HEK293 (cell line): Measurements from ENCODE around the gene MTHFSD.

Experiments used
- CTCF ChIA-PET: fragments of 350-600 bp; formaldehyde crosslinking; extraction: SDS; loops from one replicate; lab custom pipeline; 2021; ENCODE audit warnings: antibody characterized with exemption; lab: Yijun Ruan, JAX
- POLR2A ChIA-PET: fragments of 300-600 bp; formaldehyde crosslinking; extraction: SDS; loops from one replicate; lab custom pipeline; 2020; ENCODE audit warnings: antibody characterized with exemption, inconsistent platforms; lab: Yijun Ruan, JAX
- H3K27ac ChIP-seq: fragments of 200-500 bp; sonication (Bioruptor generic); 2 replicates; pipeline ENCODE4 v1.5.1; 2014; ENCODE audit warnings: low read depth, low read length, control low read depth, inconsistent platforms; ENCODE audit errors: extremely low read depth
- H3K36me3 ChIP-seq, 2 experiments: fragments of 200-500 bp in 1 of 2; sonication (Bioruptor generic) in 1 of 2; 1 replicate in 1 of 2; 2 replicates in 1 of 2; pipeline ENCODE4 v1.5.1; 2014 to 2017; ENCODE audit warnings: inconsistent platforms in 2 of 2, low read length in 2 of 2; ENCODE audit not compliant: control insufficient read depth in 2 of 2, insufficient read depth in 1 of 2
- H3K4me1 ChIP-seq: fragments of 200-500 bp; sonication (Bioruptor generic); 2 replicates; pipeline ENCODE4 v1.5.1; 2014; ENCODE audit warnings: mild to moderate bottlenecking, low read length, inconsistent platforms; ENCODE audit not compliant: control insufficient read depth, insufficient read depth
- H3K4me3 ChIP-seq: 2 replicates; pipeline ENCODE4 v1.5.1; 2011; ENCODE audit warnings: low read depth, mild to moderate bottlenecking, control low read depth, low read length, moderate library complexity
- H3K9me3 ChIP-seq: fragments of 200-500 bp; sonication (Bioruptor generic); 2 replicates; pipeline ENCODE4 v1.5.1; 2014; ENCODE audit warnings: low read depth, low read length, inconsistent platforms; ENCODE audit not compliant: control insufficient read depth, insufficient read depth
- KLF16 ChIP-seq: fragments of 450-650 bp; formaldehyde crosslinking; IDR thresholded peaks from 2 replicates; pipeline ENCODE4 v1.5.1; 2017; ENCODE audit warnings: missing biosample characterization, missing genetic modification characterization
- SETDB1 ChIP-seq: IDR thresholded peaks from one replicate; pipeline ENCODE4 v1.6.1; 2017; ENCODE audit warnings: mild to moderate bottlenecking, low read length, moderate library complexity, mixed read lengths; ENCODE audit not compliant: insufficient read length
- ZBTB20 ChIP-seq: fragments of 450-650 bp; formaldehyde crosslinking; IDR thresholded peaks from 2 replicates; pipeline ENCODE4 v1.5.1; 2016; ENCODE audit warnings: missing biosample characterization, missing genetic modification characterization
- ZBTB7A ChIP-seq: fragments of 450-650 bp; formaldehyde crosslinking; IDR thresholded peaks from 2 replicates; pipeline ENCODE4 v1.5.1; 2016; ENCODE audit warnings: low read depth, missing biosample characterization, missing genetic modification characterization
- ZNF10 ChIP-seq: fragments of 450-650 bp; formaldehyde crosslinking; IDR thresholded peaks from 2 replicates; pipeline ENCODE4 v1.5.1; 2017; ENCODE audit warnings: missing biosample characterization, missing genetic modification characterization
- ZNF114 ChIP-seq: fragments of 450-650 bp; formaldehyde crosslinking; IDR thresholded peaks from 2 replicates; pipeline ENCODE4 v1.5.0; 2017; ENCODE audit warnings: missing biosample characterization, missing genetic modification characterization
- ZNF138 ChIP-seq: fragments of 450-650 bp; formaldehyde crosslinking; IDR thresholded peaks from 2 replicates; pipeline ENCODE4 v1.5.1; 2016; ENCODE audit warnings: missing biosample characterization, missing genetic modification characterization, borderline replicate concordance
- ZNF157 ChIP-seq: fragments of 450-650 bp; formaldehyde crosslinking; IDR thresholded peaks from 2 replicates; pipeline ENCODE4 v1.5.1; 2016; ENCODE audit warnings: missing biosample characterization, missing genetic modification characterization
- ZNF175 ChIP-seq: fragments of 450-650 bp; formaldehyde crosslinking; IDR thresholded peaks from 2 replicates; pipeline ENCODE4 v1.5.1; 2016; ENCODE audit warnings: missing biosample characterization, missing genetic modification characterization
- ZNF202 ChIP-seq: fragments of 450-650 bp; formaldehyde crosslinking; IDR thresholded peaks from 2 replicates; pipeline ENCODE4 v1.5.1; 2016; ENCODE audit warnings: missing biosample characterization, missing genetic modification characterization, borderline replicate concordance
- ZNF23 ChIP-seq: fragments of 450-650 bp; formaldehyde crosslinking; IDR thresholded peaks from 2 replicates; pipeline ENCODE4 v1.5.1; 2016; ENCODE audit warnings: missing biosample characterization, missing genetic modification characterization, borderline replicate concordance
- ZNF248 ChIP-seq: fragments of 450-650 bp; formaldehyde crosslinking; IDR thresholded peaks from 2 replicates; pipeline ENCODE4 v1.5.1; 2017; ENCODE audit warnings: missing biosample characterization, missing genetic modification characterization
- ZNF292 ChIP-seq: fragments of 450-650 bp; formaldehyde crosslinking; IDR thresholded peaks from 2 replicates; pipeline ENCODE4 v1.5.1; 2016; ENCODE audit warnings: low read depth, missing biosample characterization, missing genetic modification characterization, borderline replicate concordance
- ZNF391 ChIP-seq: fragments of 450-650 bp; formaldehyde crosslinking; IDR thresholded peaks from 2 replicates; pipeline ENCODE4 v1.5.1; 2016; ENCODE audit warnings: low read depth, missing biosample characterization, missing genetic modification characterization, borderline replicate concordance
- ZNF426 ChIP-seq: fragments of 450-650 bp; formaldehyde crosslinking; IDR thresholded peaks from 2 replicates; pipeline ENCODE4 v1.5.1; 2017; ENCODE audit warnings: missing biosample characterization, missing genetic modification characterization, mild to moderate bottlenecking, inconsistent platforms, moderate library complexity
- ZNF596 ChIP-seq: fragments of 450-650 bp; IDR thresholded peaks from 2 replicates; pipeline ENCODE4 v1.5.0; 2018; ENCODE audit warnings: missing biosample characterization, mild to moderate bottlenecking, missing genetic modification characterization, moderate library complexity
- ZNF670 ChIP-seq: fragments of 450-650 bp; formaldehyde crosslinking; IDR thresholded peaks from 2 replicates; pipeline ENCODE4 v1.5.1; 2016; ENCODE audit warnings: missing biosample characterization, missing genetic modification characterization, low read depth
- ZNF701 ChIP-seq: fragments of 450-650 bp; formaldehyde crosslinking; IDR thresholded peaks from 2 replicates; pipeline ENCODE4 v1.5.1; 2016; ENCODE audit warnings: missing biosample characterization, missing genetic modification characterization
- ZNF768 ChIP-seq: fragments of 450-650 bp; formaldehyde crosslinking; IDR thresholded peaks from 2 replicates; pipeline ENCODE4 v1.5.1; 2018; ENCODE audit warnings: missing biosample characterization, mild to moderate bottlenecking, missing genetic modification characterization
- ZSCAN30 ChIP-seq: fragments of 450-650 bp; IDR thresholded peaks from 2 replicates; pipeline ENCODE4 v1.5.1; 2018; ENCODE audit warnings: missing biosample characterization, mild to moderate bottlenecking, missing genetic modification characterization, moderate library complexity
- TF ChIP-seq, protein P1 (sequence below): fragments of 450-650 bp; formaldehyde crosslinking; IDR thresholded peaks from 2 replicates; pipeline ENCODE4 v1.5.1; 2017; ENCODE audit warnings: missing biosample characterization, missing genetic modification characterization

Gene MTHFSD

GRCh38 chr16:86514481-86515376 is 40.3 kb downstream of the MTHFSD start:
- no peaks in the 10 kb centered on the region for H3K4me1 ChIP-seq
- peaks cover 0 to 21% of the 10 kb centered on the region in 2 experiments; a peak in 1 of 3 replicates for H3K36me3 ChIP-seq
- no peak overlapping the region for H3K4me3 ChIP-seq
- no peaks in the 10 kb centered on the region for H3K9me3 ChIP-seq
- no peak overlapping the region for H3K27ac ChIP-seq
- CTCF ChIA-PET: interaction anchor here (0.6 to 0.8 kb wide), 2 partner anchors 262 to 442 kb away, joined by 6 to 9 read pairs; no protein-coding TSS in a partner anchor
- TF ChIP-seq ZNF138 (tag by site-specific recombination) (no peak), ZNF248 (tag by site-specific recombination) (no peak), ZNF701 (no peak), ZNF157 (no peak), ZBTB7A (tag by site-specific recombination) (no peak)
- TF ChIP-seq, all 188 proteins: peak for 0
- POLR2A ChIA-PET: no interaction called here

DNA sequence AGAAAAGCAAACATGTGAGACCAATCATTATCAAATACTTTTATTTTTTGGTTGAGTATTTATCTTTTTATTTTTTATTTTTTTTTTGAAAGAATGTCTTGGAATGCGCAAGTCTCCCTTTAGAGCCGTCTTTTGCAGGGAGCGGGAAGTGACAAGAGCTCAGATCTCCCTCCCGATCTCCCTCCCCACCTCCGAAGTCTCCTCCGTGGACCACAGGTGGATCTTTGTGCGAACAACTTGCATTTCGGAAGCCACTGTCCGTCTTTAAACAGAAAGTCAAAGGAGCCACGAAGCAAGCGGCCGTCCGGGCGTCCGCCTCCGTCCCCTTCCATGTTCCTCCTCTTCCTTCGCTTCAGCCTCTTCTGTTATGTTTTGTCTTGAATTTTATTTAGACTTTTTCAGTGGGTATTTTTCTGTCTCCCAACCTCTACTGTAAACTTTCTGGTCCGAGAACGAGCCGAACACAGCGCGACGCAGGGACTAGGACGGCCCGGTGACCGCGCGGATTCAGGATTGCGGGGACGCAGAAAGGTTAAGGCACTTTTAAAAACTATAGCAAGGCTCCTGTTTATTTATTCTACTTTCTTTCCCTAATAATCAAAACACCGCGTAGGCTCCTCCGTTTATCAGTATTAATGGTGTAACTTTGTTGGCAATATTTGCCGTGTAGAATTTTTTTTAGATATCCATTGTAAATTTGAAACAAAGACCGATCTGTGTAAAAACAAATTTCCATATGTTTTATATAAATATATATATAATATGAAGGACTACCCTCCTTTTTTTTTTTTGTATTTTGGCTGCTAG is 41.4 kb downstream of the MTHFSD start:
- ChIA-PET CTCF (interaction anchor here (0.5 to 0.9 kb wide), 2 partner anchors 9 to 38 kb away, joined by 3 read pairs; no protein-coding TSS in a partner anchor), POLR2A (no interaction called here)
- H3K4me1 ChIP-seq: no peaks in the 10 kb centered on the region; the same call in 1 of the 2 replicates
- H3K36me3 ChIP-seq: peaks cover 0 to 21% of the 10 kb centered on the region in 2 experiments; a peak in 1 of 3 replicates
- no peak overlapping the region for H3K27ac ChIP-seq
- no peaks in the 10 kb centered on the region for H3K9me3 ChIP-seq
- H3K4me3 ChIP-seq: no peak overlapping the region
- TF ChIP-seq ZBTB20 (tag by site-specific recombination) (no peak), ZNF670 (tag by site-specific recombination) (no peak), KLF16 (tag by site-specific recombination) (no peak), ZNF426 (tag by site-specific recombination) (no peak), ZNF391 (no peak), ZNF768 (tag by site-specific recombination) (no peak)
- TF ChIP-seq, protein P1, sequence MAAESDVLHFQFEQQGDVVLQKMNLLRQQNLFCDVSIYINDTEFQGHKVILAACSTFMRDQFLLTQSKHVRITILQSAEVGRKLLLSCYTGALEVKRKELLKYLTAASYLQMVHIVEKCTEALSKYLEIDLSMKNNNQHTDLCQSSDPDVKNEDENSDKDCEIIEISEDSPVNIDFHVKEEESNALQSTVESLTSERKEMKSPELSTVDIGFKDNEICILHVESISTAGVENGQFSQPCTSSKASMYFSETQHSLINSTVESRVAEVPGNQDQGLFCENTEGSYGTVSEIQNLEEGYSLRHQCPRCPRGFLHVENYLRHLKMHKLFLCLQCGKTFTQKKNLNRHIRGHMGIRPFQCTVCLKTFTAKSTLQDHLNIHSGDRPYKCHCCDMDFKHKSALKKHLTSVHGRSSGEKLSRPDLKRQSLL (tag by site-specific recombination): no peak

DNA sequence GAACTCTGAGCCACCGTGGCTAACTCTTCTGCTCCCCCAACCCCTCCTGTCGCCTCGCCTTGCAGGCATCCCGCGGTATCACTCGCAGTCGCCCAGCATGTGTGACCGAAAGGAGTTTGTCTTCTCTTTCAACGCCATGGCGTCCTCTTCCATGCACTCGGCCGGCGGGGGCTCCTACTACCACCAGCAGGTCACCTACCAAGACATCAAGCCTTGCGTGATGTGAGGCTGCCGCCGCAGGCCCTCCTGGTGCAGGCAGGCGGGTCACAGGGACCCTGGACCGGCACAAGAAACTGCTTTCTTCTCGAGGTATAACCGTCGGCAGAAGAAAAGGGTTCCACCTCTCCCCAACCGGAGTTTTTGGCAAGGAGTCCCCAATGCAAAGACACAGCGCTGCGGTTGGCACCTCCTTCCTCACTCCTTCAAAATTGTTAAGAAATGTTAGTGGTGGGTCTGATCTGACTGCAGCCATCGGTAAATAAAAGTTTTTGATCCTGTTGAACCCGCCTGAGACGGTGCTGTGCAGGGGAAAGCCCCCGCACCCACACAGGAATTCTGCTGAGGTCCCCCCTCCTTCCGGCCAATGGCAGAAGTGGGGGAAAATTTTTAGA is 42.1 kb downstream of the MTHFSD start:
- Histone ChIP-seq H3K9me3 (no peaks in the 10 kb centered on the region), H3K27ac (no peak overlapping the region), H3K4me1 (no peaks in the 10 kb centered on the region; the same call in 1 of the 2 replicates), H3K36me3 (peaks cover 0 to 21% of the 10 kb centered on the region in 2 experiments; a peak in 1 of 3 replicates), H3K4me3 (no peak overlapping the region)
- CTCF ChIA-PET: interaction anchor here (0.9 kb wide), 1 partner anchor 9 kb away, joined by 3 read pairs; no protein-coding TSS in a partner anchor
- no peak for TF ChIP-seq ZNF202
- TF ChIP-seq ZNF175: no peak
- no peak for TF ChIP-seq ZNF670 (tag by site-specific recombination)
- no peak for TF ChIP-seq ZSCAN30 (tag by site-specific recombination)
- no peak for TF ChIP-seq ZNF248 (tag by site-specific recombination)
- TF ChIP-seq ZNF23 (tag by site-specific recombination): no peak
- no peak for TF ChIP-seq ZNF10 (tag by site-specific recombination)
- TF ChIP-seq ZBTB20 (tag by site-specific recombination): no peak
- no peak for TF ChIP-seq ZNF292 (tag by site-specific recombination)
- TF ChIP-seq ZNF114 (tag by site-specific recombination): no peak
- no peak for TF ChIP-seq SETDB1
- TF ChIP-seq ZNF596 (tag by site-specific recombination): no peak
- TF ChIP-seq KLF16 (tag by site-specific recombination): no peak
- POLR2A ChIA-PET: no interaction called here
